ENCODE results near the gene MAT2A.

MAT2A gene

GRCh38 chr2:85584857-85585780 is 46.2 kb downstream of the MAT2A start:
- no peaks in the 10 kb centered on the region for H3K4me1 ChIP-seq (ENCODE audit: low read depth, poor library complexity, severe bottlenecking)
- peaks cover 6% of the 10 kb centered on the region; the same call in 1 of the 2 replicates for H3K27me3 ChIP-seq (ENCODE audit: insufficient read depth, low read depth)

GRCh38 chr2:85585781-85586105 is 46.8 kb downstream of the MAT2A start:
- Histone ChIP-seq H3K27me3 (ENCODE audit: insufficient read depth, low read depth) (peaks cover 6% of the 10 kb centered on the region; the same call in 1 of the 2 replicates), H3K27ac (no peak overlapping the region), H2AFZ (ENCODE audit: low read depth) (no peak overlapping the region), H3K4me2 (no peak overlapping the region), H3K79me2 (ENCODE audit: insufficient read depth, low read depth) (no peaks in the 10 kb centered on the region), H3K9ac (no peak overlapping the region), H4K20me1 (ENCODE audit: insufficient read depth) (no peaks in the 10 kb centered on the region), H3K4me3 (IDR thresholded peaks at IDR 0.05; ENCODE audit: insufficient read depth, low read depth, low read length) (no peak overlapping the region), H3K36me3 (ENCODE audit: insufficient read depth) (no peaks in the 10 kb centered on the region), H3K4me1 (ENCODE audit: low read depth, poor library complexity, severe bottlenecking) (no peaks in the 10 kb centered on the region)
- TF ChIP-seq CTCF (conservative IDR thresholded peaks at IDR 0.05; ENCODE audit: low read depth, low read length), result no peak

More at GRCh38 chr2:85584857-85585780, 46.2 kb downstream of the MAT2A start:
- Histone ChIP-seq H3K9ac (no peak overlapping the region), H3K4me2 (no peak overlapping the region), H3K79me2 (ENCODE audit: insufficient read depth, low read depth) (no peaks in the 10 kb centered on the region), H2AFZ (ENCODE audit: low read depth) (no peak overlapping the region), H3K36me3 (ENCODE audit: insufficient read depth) (no peaks in the 10 kb centered on the region), H3K27ac (no peak overlapping the region), H4K20me1 (ENCODE audit: insufficient read depth) (no peaks in the 10 kb centered on the region), H3K4me3 (IDR thresholded peaks at IDR 0.05; ENCODE audit: insufficient read depth, low read depth, low read length) (no peak overlapping the region)
- no peak for TF ChIP-seq CTCF (conservative IDR thresholded peaks at IDR 0.05; ENCODE audit: low read depth, low read length)

GRCh38 chr2:85588236-85588635 is 49.3 kb downstream of the MAT2A start:
- TF ChIP-seq CTCF (conservative IDR thresholded peaks at IDR 0.05; ENCODE audit: low read depth, low read length), result no peak
- no peaks in the 10 kb centered on the region for H4K20me1 ChIP-seq (ENCODE audit: insufficient read depth)
- no peaks in the 10 kb centered on the region for H3K4me1 ChIP-seq (ENCODE audit: low read depth, poor library complexity, severe bottlenecking)
- no peak overlapping the region for H2AFZ ChIP-seq (ENCODE audit: low read depth)
- H3K36me3 ChIP-seq (ENCODE audit: insufficient read depth), result no peaks in the 10 kb centered on the region
- no peaks in the 10 kb centered on the region for H3K27me3 ChIP-seq (ENCODE audit: insufficient read depth, low read depth)
- H3K27ac ChIP-seq, result no peak overlapping the region
- no peak overlapping the region for H3K9ac ChIP-seq
- H3K79me2 ChIP-seq (ENCODE audit: insufficient read depth, low read depth), result no peaks in the 10 kb centered on the region
- H3K4me2 ChIP-seq, result no peak overlapping the region
- no peak overlapping the region for H3K4me3 ChIP-seq (IDR thresholded peaks at IDR 0.05; ENCODE audit: insufficient read depth, low read depth, low read length)

- no peaks in the 10 kb centered on the region for H3K79me2 ChIP-seq (ENCODE audit: insufficient read depth, low read depth)
- no peak overlapping the region for H3K4me2 ChIP-seq
- H3K27ac ChIP-seq, result no peak overlapping the region
- H3K9ac ChIP-seq, result no peak overlapping the region
- TF ChIP-seq CTCF (conservative IDR thresholded peaks at IDR 0.05; ENCODE audit: low read depth, low read length), result no peak
- no peak overlapping the region for H2AFZ ChIP-seq (ENCODE audit: low read depth)
- no peaks in the 10 kb centered on the region for H3K36me3 ChIP-seq (ENCODE audit: insufficient read depth)
- H3K27me3 ChIP-seq (ENCODE audit: insufficient read depth, low read depth), result no peaks in the 10 kb centered on the region
- H3K4me3 ChIP-seq (IDR thresholded peaks at IDR 0.05; ENCODE audit: insufficient read depth, low read depth, low read length), result no peak overlapping the region
- H3K4me1 ChIP-seq (ENCODE audit: low read depth, poor library complexity, severe bottlenecking), result no peaks in the 10 kb centered on the region
- H4K20me1 ChIP-seq (ENCODE audit: insufficient read depth), result no peaks in the 10 kb centered on the region
Measured at GRCh38 chr2:85588645-85589044, 49.7 kb downstream of the MAT2A start.

Measured in KMS-11 (cell line).